HG03521 (cell line): ENCODE data around the gene UBA3.

ENCODE experiments used
- ATAC-seq: cut with Tn5 transposase; IDR thresholded peaks from one replicate; pipeline ENCODE4 v1.9.1; 2021; ENCODE audit warnings: mild to moderate bottlenecking, moderate library complexity; ENCODE audit not compliant: unreplicated experiment

Gene UBA3

DNA sequence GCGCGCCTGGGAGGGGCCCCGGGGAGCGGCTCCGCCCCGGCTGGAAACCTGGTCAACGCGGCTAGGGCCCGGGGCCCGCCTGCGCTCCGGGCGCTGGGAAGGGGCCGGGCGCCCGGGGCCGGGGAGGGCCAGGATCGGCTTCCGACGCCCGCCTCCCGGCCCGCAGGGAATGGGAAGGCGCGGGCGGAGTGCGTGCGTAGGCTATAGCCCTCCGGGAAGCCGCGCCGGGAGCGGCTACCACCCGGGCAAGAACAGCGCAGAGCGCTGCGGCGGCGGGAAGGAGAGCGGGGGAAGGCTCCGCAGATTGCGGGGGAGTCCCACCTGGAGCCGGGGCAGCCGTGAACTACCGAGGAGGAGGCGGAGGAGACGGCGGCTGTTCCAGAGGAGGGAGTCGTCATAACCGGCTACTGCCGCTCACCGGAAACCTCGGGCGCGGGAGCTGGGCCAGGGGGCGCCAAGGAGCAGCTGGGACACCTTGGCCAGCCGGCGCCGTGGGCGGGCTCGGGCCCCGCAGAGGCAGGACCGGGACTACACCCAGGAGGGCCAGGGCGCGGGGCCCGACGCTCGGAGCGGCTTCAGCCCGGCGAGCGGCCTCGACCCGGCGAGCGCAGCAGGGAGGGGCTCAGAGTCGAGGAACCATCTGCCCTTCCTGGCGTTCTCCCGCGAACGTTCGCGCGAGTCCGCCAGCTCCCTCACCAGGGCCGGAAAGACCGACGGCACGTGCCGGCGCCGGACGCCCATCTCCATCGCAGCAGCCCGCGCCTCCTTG lies 66.7 kb downstream of the UBA3 start, which contains the start of gene EOGT:
TSS of gene EOGT (minus strand) at position 432 of the 769 bp plus-strand sequence. CDS start 3,838 bp downstream, outside the sequence.
- ATAC-seq = peak; percentile 71

DNA sequence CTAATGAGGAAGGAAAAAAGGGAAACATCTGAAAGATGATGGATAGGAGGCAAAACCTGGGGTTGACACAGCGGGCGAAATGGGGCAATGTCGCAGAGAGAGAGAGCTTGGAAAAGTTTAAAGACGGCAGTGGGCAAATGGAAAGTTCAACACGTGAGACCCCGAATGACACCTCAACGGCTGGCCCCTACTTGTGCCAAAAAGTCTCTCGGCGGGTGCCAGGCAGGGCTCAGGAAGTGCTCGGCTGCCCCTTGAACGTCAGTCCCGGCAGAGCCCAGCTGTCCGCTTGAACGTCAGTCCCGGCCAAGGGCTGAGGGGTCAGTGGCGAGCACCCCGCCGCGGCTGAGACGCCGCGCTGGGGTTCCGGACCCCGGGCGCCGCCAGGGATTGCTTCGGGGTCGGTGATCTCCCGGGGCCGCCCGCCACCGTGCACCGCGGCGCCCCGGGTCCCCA lies 67.3 kb downstream of the UBA3 start:
- peak; percentile 42 for ATAC-seq

DNA sequence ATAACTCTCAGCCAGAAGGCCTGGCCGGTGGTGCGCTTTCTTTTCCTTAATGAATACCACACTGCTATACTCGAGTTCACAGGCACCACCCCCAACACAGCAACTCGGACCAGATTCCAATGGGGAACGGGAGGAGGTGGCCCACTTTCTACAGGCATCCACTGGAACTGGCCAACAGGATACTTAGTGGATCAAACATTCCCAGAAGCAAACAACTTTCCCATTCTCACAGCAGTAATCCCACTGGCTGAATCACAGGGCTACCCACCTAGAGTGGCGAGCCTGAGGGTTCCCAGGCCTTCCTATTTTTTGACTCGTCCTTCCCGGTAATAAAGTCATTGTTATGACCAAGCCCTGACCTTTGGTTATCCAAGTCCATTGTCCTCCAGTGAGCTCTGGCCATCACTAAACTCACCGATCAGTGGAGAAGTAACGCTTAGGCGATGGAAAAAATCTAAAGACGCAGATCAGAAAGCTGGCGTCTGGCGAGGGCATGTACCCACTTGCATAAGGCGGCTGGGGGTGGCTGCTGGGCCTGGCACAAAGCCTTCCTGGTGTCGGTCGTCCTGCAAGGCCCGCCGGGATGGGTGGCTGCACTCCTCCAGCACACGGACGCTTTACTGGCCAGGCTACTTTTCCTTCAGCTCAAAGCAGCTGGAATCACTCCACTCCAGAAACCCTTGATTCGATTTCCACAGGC lies 67.9 kb downstream of the UBA3 start:
- no peak for ATAC-seq

DNA sequence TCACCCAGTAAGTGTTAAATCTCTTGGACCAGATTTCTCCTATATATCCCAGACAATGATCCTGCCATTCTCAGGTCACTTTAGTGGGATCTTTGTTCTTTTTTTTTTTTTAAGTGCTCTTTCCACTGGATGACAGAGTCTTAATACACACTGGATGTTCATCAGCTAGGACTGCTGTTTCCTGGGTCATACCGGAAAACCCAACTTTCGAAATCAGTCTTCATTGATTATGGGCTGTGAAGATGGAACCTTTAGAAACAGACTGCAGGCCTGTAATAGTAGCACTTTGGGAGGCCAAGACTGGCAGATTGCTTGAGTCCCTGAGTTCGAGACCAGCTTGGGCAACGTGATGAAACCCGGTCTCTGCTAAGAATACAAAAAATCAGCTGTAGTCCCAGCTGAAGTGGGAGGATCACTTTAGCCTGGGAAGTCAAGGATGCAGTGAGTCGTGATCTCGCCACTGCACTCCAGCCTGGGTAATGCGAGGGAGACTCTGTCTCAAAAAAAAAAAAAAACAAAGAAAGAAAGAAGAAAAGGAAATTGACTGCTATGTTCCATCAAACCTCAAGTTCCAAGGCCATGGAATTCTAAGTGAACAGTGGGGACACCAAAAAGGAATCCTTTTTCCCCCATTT lies 69.0 kb downstream of the UBA3 start:
- no peak for ATAC-seq

DNA sequence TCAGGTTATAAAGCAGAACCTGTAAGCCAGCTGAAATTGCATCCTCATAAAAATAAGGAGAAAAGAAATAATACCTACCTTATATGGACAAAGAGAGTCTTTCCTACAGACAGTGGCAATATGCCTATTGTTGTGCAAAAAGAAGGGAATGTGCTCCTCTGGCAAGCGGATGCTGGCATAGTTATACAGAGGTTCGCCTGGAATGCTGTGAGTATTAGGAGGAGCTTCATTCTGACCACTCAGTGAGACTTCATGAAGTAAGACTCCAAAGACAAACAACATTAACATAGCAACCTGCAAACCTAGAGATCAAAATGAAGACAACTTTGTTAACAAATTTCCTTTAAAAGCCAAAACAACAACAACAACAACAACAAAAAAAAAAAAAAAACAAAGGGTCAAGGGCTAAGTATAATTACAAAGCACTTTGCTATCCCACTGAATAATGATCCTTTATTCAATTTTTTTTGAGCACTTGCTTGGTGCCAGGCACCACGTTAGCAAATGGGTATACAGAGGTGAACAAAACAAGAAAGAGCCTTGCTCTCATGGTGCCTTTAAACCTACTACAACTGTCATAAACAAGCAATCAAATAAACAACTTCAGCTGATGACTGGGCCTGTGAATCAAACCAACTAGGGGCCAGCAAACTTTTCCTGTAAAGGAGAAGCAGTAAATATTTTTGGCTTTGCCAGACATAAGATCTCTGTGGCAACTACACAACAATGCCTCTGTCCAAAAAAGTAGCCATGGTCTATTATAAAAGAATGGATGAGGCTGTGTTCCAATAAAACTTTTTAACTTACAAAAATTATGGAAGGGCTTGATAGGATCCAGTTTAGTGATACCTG lies 70.4 kb downstream of the UBA3 start:
- no peak for ATAC-seq

DNA sequence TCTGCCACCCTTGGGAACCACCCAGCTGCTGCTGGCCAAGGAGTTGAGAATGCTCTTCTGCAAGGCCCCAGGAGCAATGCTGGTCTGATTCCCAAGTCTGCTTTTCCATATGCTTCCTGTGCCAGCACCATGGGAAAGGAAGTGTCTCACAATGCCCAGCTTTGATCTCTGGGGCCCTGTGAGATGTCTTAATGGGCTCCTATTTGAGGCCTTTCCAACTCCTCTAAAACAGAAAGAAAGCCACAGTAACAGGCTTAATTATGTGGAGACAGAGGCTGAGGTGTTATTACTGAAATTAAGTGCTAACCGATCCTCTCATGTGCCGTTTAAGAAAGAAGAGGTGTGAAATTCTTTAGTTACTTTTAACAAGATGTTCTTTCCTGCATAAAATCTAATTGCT lies 71.2 kb downstream of the UBA3 start:
- ATAC-seq = no peak

DNA sequence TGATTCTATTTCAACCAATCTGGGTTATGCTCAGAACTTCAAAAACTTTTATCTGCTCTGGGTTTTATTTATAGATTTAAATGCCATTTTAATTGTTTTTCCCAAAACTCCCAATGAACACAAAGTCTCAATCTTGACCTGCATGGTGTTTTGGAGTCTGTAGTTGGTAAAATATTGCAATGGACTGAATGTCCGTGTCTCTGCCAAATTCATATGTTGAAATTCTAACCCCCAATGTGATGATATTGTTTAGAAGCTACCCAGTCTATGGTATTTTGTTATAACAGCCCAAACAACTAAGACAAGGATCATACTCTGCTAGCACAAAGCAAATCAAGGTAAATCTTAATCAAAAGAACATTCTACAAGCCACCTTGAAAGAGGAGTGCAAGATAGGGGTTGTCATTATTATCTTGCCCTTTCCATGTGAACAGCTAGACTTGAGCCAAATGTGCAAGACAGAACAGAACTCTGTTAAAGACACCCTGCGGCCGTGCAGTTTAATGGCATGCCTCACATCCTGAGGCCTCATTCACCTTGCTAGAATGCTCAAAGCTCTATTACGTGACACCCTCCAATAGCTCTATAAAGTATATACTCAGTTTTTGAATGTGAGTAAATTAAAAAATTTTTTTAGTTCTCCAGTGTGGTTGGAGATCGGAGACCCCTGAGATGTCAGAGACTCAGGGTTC lies 74.2 kb downstream of the UBA3 start:
- no peak for ATAC-seq

DNA sequence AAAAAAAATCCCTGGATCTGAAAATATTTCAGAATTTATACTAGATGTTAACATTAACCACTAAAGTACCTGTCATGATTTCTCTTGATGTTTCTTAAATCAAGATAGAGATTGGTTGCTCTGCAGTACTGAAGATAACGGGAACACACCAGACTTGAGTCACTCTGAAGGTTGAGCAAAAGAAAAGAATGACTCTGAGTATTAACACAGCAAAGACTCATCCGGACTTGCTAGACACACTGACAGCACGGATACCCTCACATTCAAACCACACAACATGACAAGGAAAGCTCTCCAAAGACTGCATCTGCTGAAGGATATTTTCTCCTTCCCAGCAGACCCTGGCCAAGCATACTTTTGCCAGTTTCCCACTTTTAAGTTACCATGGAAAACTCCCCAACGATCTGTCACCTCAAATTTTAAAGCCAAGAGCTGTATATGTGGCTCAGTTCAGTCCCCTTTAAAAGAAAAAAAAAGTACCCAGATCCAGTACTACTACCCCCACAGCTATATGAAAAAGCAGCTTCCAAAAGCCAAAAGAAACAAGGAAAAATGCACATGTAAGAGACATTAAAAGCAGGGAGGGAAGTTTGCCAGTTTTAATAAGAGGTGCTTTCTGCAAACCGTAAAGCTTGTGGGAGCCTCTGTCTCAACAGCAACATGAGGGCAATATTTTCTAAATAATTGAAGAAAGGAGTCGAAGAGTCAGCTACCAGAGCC lies 74.9 kb downstream of the UBA3 start:
- no peak for ATAC-seq
